Measurements from ENCODE around the gene SLC16A12. TPM values are rescaled to one million over a fixed set of nuclear protein-coding genes. Genes with fewer than 3 reads are reported as not detected.
A peak's percentile ranks its signal among the peaks of the same experiment; 100 is the strongest.
"Not testable (repeated sequence)": the region's sequence is repeated elsewhere in the genome, so short reads cannot be mapped to it uniquely, and the experiment has no call there.

Gene SLC16A12
- total and polyA plus RNA-seq, 8 donors, result 6.0 to 38.2 (median 23.6) TPM

GRCh38 chr10:89416465-89416864 is 118.9 kb downstream of the SLC16A12 start:
- H3K36me3 ChIP-seq, result peaks cover 0 to 17% (median 0%) of the 10 kb centered on the region in 3 donors
- H3K9me3 ChIP-seq, result no peaks in the 10 kb centered on the region
- DNase-seq (no peak), FAIRE-seq (no peak), ATAC-seq (no peak)
- TF ChIP-seq CTCF (IDR thresholded peaks at IDR 0.05), result no peak
- no peak overlapping the region for H3K27ac ChIP-seq
- no peak overlapping the region for H3K4me3 ChIP-seq
- intact Hi-C loops (cut with DNase I), result no loop called here
- peaks cover 0 to 16% (median 10%) of the 10 kb centered on the region in 3 donors for H3K4me1 ChIP-seq
- no peaks in the 10 kb centered on the region for H3K27me3 ChIP-seq
- 71 to 86% methylated on average over 1 of the region's 1 CpG for WGBS, 2 donors

DNA sequence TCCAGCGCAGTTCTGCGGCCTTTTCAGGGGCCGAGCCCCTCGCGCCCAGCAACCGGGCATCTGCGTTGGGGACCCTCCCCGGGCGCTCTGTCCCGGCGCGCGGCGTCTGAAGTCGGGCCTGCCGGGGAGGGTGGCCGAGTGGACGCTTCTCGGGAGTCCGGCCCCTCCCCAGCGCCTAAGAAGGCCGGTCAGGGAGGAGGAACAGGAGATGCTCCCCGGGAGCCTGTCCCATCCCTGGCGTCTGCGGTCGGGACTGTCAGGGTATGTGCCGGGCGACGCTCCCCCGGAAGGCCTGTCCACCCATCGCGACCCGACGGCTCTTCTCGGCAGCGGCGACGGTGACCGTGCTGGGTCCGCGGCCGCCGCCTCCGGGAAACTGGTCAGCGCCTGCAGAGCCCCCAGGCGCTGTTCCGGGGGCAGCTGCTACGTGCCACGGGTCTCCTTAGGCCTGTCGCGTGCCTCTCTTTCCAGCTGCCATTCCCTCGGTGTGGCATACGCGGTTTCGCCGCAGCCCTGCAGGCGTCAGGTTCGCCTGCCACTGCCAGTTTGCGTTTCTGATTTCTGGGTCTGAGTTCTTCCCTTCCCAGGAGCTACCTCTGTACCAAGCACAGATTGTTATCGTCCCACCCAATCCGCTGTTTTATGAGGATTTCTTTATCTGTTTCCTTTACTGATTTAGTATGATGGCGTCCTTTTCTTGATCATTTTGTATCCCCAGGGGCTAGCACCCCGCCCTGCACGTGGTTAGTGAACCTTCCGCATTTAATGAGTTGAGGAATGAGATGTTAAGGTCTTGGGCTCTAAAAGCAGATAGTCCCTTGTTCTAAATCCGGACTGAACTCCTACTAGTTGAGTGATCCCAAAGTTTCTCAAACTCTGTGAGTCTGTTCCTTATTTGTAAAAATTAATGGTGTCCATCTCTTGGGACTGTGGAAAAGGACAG is 120.2 kb downstream of the SLC16A12 start:
- H3K9me3 ChIP-seq, result no peaks in the 10 kb centered on the region

GRCh38 chr10:89414146-89414878 is 121.1 kb downstream of the SLC16A12 start, which contains the start of gene IFIT5:
TSS of gene IFIT5 (plus strand) at chr10:89414568. CDS start at chr10:89414799, 231 bp downstream.
- peaks cover 0 to 17% (median 0%) of the 10 kb centered on the region in 3 donors for H3K36me3 ChIP-seq
- intact Hi-C loops (cut with DNase I), result no loop called here
- peak within 1 kb of the TSS; percentile 43 to 86 (median 63) for H3K4me3 ChIP-seq
- H3K4me1 ChIP-seq, result peaks cover 0 to 13% (median 10%) of the 10 kb centered on the region in 3 donors
- H3K27me3 ChIP-seq, result no peaks in the 10 kb centered on the region
- peak; percentile 60 to 86 (median 70) for DNase-seq
- no peak for FAIRE-seq
- TF ChIP-seq CTCF (IDR thresholded peaks at IDR 0.05), result no peak
- WGBS, 2 donors, result 0 to 1% methylated on average over 48 of the region's 48 CpGs
- H3K27ac ChIP-seq, result peak within 1 kb of the TSS; percentile 85 to 97 (median 92)
- no peaks in the 10 kb centered on the region for H3K9me3 ChIP-seq
- ATAC-seq, result peak; percentile 86 to 92 (median 90)

More for the DNA sequence above, 120.2 kb downstream of the SLC16A12 start:
- ATAC-seq (peak; percentile 63 to 83 (median 76)), DNase-seq (peak; percentile 38 to 79 (median 54)), FAIRE-seq (no peak)
- WGBS, 2 donors, result 1% methylated on average over 57 to 66 of the region's 66 CpGs
- intact Hi-C loops (cut with DNase I), result no loop called here
- peak overlapping the region; percentile 43 to 86 (median 63) for H3K4me3 ChIP-seq
- peak overlapping the region; percentile 85 to 97 (median 92) for H3K27ac ChIP-seq
- no peaks in the 10 kb centered on the region for H3K27me3 ChIP-seq
- peaks cover 0 to 17% (median 0%) of the 10 kb centered on the region in 3 donors for H3K36me3 ChIP-seq
- TF ChIP-seq CTCF (IDR thresholded peaks at IDR 0.05), result no peak
- H3K4me1 ChIP-seq, result peaks cover 0 to 16% (median 10%) of the 10 kb centered on the region in 3 donors

DNA sequence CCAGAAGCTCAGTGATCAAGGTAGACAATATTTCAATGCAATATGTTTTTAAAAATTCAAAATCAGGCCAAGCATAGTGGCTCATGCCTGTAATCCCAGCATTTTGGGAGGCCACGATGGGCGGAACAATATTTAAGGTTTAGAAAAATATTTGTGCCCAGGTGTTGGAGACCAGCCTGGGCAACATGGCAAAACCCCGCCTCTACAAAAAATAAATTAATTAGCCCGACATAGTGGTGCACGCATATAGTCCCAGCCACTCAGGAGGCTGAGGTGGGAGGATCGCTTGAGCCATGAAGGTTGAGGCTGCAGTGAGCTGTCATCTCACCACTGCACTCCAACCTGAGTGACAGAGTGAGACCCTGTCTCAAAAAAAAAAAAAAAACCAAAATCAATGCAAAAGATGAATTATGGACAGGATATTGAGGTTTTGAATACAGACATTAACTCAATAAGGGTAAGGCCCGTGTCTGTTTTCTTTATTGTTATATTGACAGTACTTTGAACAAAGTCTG is 121.9 kb downstream of the SLC16A12 start:
- peak overlapping the region; percentile 85 to 97 (median 92) for H3K27ac ChIP-seq
- peaks cover 0 to 10% (median 6%) of the 10 kb centered on the region in 3 donors for H3K4me1 ChIP-seq
- intact Hi-C loops (cut with DNase I), result no loop called here
- peaks cover 0 to 11% (median 0%) of the 10 kb centered on the region in 3 donors for H3K36me3 ChIP-seq
- WGBS, 2 donors, result 79 to 89% methylated on average over 7 of the region's 7 CpGs
- H3K27me3 ChIP-seq, result no peaks in the 10 kb centered on the region
- no peak for ATAC-seq
- DNase-seq, result no peak
- no peak for FAIRE-seq
- no peak for TF ChIP-seq CTCF (IDR thresholded peaks at IDR 0.05)
- no peaks in the 10 kb centered on the region for H3K9me3 ChIP-seq
- peak overlapping the region in 2 of 4 donors; percentile 76 to 86 for H3K4me3 ChIP-seq

DNA sequence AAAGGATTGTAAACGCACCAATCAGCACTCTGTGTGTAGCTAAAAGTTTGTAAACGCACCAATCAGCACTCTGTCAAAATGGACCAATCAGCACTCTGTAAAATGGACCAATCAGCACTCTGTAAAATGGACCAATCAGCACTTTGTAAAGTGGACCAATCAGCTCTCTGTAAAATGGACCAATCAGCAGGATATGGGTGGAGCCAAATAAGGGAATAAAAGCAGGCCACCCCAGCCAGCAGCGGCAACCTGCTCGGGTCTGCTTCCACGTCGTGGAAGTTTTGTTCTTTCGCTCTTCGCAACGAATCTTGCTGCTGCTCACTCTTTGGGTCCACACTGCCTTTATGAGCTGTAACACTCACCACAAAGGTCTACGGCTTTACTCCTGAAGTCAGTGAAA is 123.1 kb downstream of the SLC16A12 start:
- not testable (repeated sequence) for ATAC-seq, FAIRE-seq

GRCh38 chr10:89411135-89411534 is 124.3 kb downstream of the SLC16A12 start:
- H3K36me3 ChIP-seq; FAIRE-seq; intact Hi-C loops (cut with DNase I); H3K9me3 ChIP-seq; DNase-seq; H3K4me3 ChIP-seq; H3K27ac ChIP-seq; H3K4me1 ChIP-seq; H3K27me3 ChIP-seq; ATAC-seq: not testable (repeated sequence)
- 73 to 79% methylated on average over 2 of the region's 2 CpGs for WGBS, 2 donors

More for the DNA sequence above, 123.1 kb downstream of the SLC16A12 start:
- H3K27me3 ChIP-seq; H3K27ac ChIP-seq; H3K4me1 ChIP-seq; H3K4me3 ChIP-seq; H3K9me3 ChIP-seq; intact Hi-C loops (cut with DNase I); H3K36me3 ChIP-seq; DNase-seq: not testable (repeated sequence)
- whole genome bisulfite sequencing, 2 donors, result 92 to 99% methylated on average over 10 of the region's 10 CpGs

GRCh38 chr10:89410551-89410950 is 124.8 kb downstream of the SLC16A12 start:
- H3K27me3 ChIP-seq; ATAC-seq; FAIRE-seq; H3K27ac ChIP-seq; H3K4me3 ChIP-seq; H3K36me3 ChIP-seq; DNase-seq; H3K4me1 ChIP-seq; H3K9me3 ChIP-seq; intact Hi-C loops (cut with DNase I): not testable (repeated sequence)
- WGBS, 2 donors, result 96% methylated on average over 5 of the region's 5 CpGs
